HEK293 (cell line): Measurements from ENCODE around the gene AP1G2.
A peak's percentile ranks its signal among the peaks of the same experiment; 100 is the strongest.

Experiments used
- KLF17 ChIP-seq: fragments of 450-650 bp; formaldehyde crosslinking; IDR thresholded peaks from 2 replicates; pipeline ENCODE4 v1.5.1; 2016; ENCODE audit warnings: missing biosample characterization, missing genetic modification characterization
- KLF7 ChIP-seq: fragments of 450-650 bp; formaldehyde crosslinking; IDR thresholded peaks from 2 replicates; pipeline ENCODE4 v1.5.1; 2016; ENCODE audit warnings: missing biosample characterization, missing genetic modification characterization, borderline replicate concordance
- KLF8 ChIP-seq: fragments of 450-650 bp; formaldehyde crosslinking; IDR thresholded peaks from 2 replicates; pipeline ENCODE4 v1.5.1; 2016; ENCODE audit warnings: missing biosample characterization, missing genetic modification characterization
- SP2 ChIP-seq: fragments of 450-650 bp; formaldehyde crosslinking; IDR thresholded peaks from 2 replicates; pipeline ENCODE4 v1.5.1; 2016; ENCODE audit warnings: missing biosample characterization, missing genetic modification characterization
- TCF7L2 ChIP-seq: IDR thresholded peaks from 2 replicates; pipeline ENCODE4 v1.6.1; 2011; ENCODE audit warnings: low read depth, mild to moderate bottlenecking, inconsistent platforms, low read length, moderate library complexity, borderline replicate concordance
- WT1 ChIP-seq: fragments of 450-650 bp; formaldehyde crosslinking; IDR thresholded peaks from 2 replicates; pipeline ENCODE4 v1.5.1; 2016; ENCODE audit warnings: missing biosample characterization, missing genetic modification characterization
- ZBTB21 ChIP-seq: fragments of 450-650 bp; formaldehyde crosslinking; IDR thresholded peaks from 2 replicates; pipeline ENCODE4 v1.5.1; 2017; ENCODE audit warnings: missing biosample characterization, missing genetic modification characterization
- ZBTB48 ChIP-seq: fragments of 450-650 bp; formaldehyde crosslinking; IDR thresholded peaks from 2 replicates; pipeline ENCODE4 v1.5.1; 2016; ENCODE audit warnings: missing biosample characterization, missing genetic modification characterization
- ZBTB8A ChIP-seq: fragments of 450-650 bp; formaldehyde crosslinking; IDR thresholded peaks from 2 replicates; pipeline ENCODE4 v1.5.1; 2016; ENCODE audit warnings: missing biosample characterization, missing genetic modification characterization
- ZFHX2 ChIP-seq: fragments of 450-650 bp; formaldehyde crosslinking; conservative IDR thresholded peaks from 2 replicates; pipeline ENCODE4 v1.5.1; 2016; ENCODE audit warnings: missing biosample characterization, missing genetic modification characterization
- ZIC2 ChIP-seq: fragments of 450-650 bp; formaldehyde crosslinking; IDR thresholded peaks from 2 replicates; pipeline ENCODE4 v1.5.1; 2016; ENCODE audit warnings: missing biosample characterization, missing genetic modification characterization
- ZNF132 ChIP-seq: fragments of 450-650 bp; formaldehyde crosslinking; IDR thresholded peaks from 2 replicates; pipeline ENCODE4 v1.5.1; 2017; ENCODE audit warnings: missing biosample characterization, missing genetic modification characterization, borderline replicate concordance
- ZNF16 ChIP-seq: fragments of 450-650 bp; formaldehyde crosslinking; IDR thresholded peaks from 2 replicates; pipeline ENCODE4 v1.5.1; 2016; ENCODE audit warnings: low read depth, missing biosample characterization, missing genetic modification characterization
- ZNF175 ChIP-seq: fragments of 450-650 bp; formaldehyde crosslinking; IDR thresholded peaks from 2 replicates; pipeline ENCODE4 v1.5.1; 2016; ENCODE audit warnings: missing biosample characterization, missing genetic modification characterization
- ZNF18 ChIP-seq: fragments of 450-650 bp; formaldehyde crosslinking; IDR thresholded peaks from 2 replicates; pipeline ENCODE4 v1.5.1; 2016; ENCODE audit warnings: missing biosample characterization, missing genetic modification characterization
- ZNF2 ChIP-seq: fragments of 450-650 bp; formaldehyde crosslinking; IDR thresholded peaks from 2 replicates; pipeline ENCODE4 v1.5.1; 2016; ENCODE audit warnings: missing biosample characterization, missing genetic modification characterization
- ZNF211 ChIP-seq: fragments of 450-650 bp; formaldehyde crosslinking; IDR thresholded peaks from 2 replicates; pipeline ENCODE4 v1.5.1; 2016; ENCODE audit warnings: low read depth, missing biosample characterization, missing genetic modification characterization
- ZNF350 ChIP-seq: fragments of 450-650 bp; formaldehyde crosslinking; IDR thresholded peaks from 2 replicates; pipeline ENCODE4 v1.5.0; 2017; ENCODE audit warnings: missing biosample characterization, mild to moderate bottlenecking, missing genetic modification characterization
- ZNF366 ChIP-seq: fragments of 450-650 bp; formaldehyde crosslinking; conservative IDR thresholded peaks from 2 replicates; pipeline ENCODE4 v1.5.1; 2016; ENCODE audit warnings: missing biosample characterization, missing genetic modification characterization
- ZNF37A ChIP-seq: fragments of 450-650 bp; IDR thresholded peaks from 2 replicates; pipeline ENCODE4 v1.5.1; 2018; ENCODE audit warnings: missing biosample characterization, missing genetic modification characterization
- ZNF391 ChIP-seq: fragments of 450-650 bp; formaldehyde crosslinking; IDR thresholded peaks from 2 replicates; pipeline ENCODE4 v1.5.1; 2016; ENCODE audit warnings: low read depth, missing biosample characterization, missing genetic modification characterization, borderline replicate concordance
- ZNF518A ChIP-seq: fragments of 450-650 bp; formaldehyde crosslinking; conservative IDR thresholded peaks from 2 replicates; pipeline ENCODE4 v1.5.1; 2016; ENCODE audit warnings: low read depth, missing biosample characterization, missing genetic modification characterization
- ZNF549 ChIP-seq: fragments of 450-650 bp; IDR thresholded peaks from 2 replicates; pipeline ENCODE4 v1.5.1; 2018; ENCODE audit warnings: missing biosample characterization, missing genetic modification characterization, mild to moderate bottlenecking, inconsistent platforms, moderate library complexity
- ZNF596 ChIP-seq: fragments of 450-650 bp; IDR thresholded peaks from 2 replicates; pipeline ENCODE4 v1.5.0; 2018; ENCODE audit warnings: missing biosample characterization, mild to moderate bottlenecking, missing genetic modification characterization, moderate library complexity
- ZNF600 ChIP-seq: fragments of 450-650 bp; formaldehyde crosslinking; IDR thresholded peaks from 2 replicates; pipeline ENCODE4 v1.5.1; 2016; ENCODE audit warnings: missing biosample characterization, missing genetic modification characterization
- ZNF621 ChIP-seq: fragments of 450-650 bp; formaldehyde crosslinking; IDR thresholded peaks from 2 replicates; pipeline ENCODE4 v1.5.1; 2017; ENCODE audit warnings: missing biosample characterization, missing genetic modification characterization
- ZNF791 ChIP-seq: fragments of 450-650 bp; formaldehyde crosslinking; IDR thresholded peaks from 2 replicates; pipeline ENCODE4 v1.5.1; 2016; ENCODE audit warnings: missing biosample characterization, missing genetic modification characterization
- ZXDB ChIP-seq: fragments of 450-650 bp; formaldehyde crosslinking; IDR thresholded peaks from 2 replicates; pipeline ENCODE4 v1.5.1; 2016; ENCODE audit warnings: missing biosample characterization, missing genetic modification characterization
- TF ChIP-seq, protein P1 (sequence below): fragments of 450-650 bp; formaldehyde crosslinking; IDR thresholded peaks from 2 replicates; pipeline ENCODE4 v1.5.1; 2016; ENCODE audit warnings: missing biosample characterization, missing genetic modification characterization

Gene AP1G2

DNA sequence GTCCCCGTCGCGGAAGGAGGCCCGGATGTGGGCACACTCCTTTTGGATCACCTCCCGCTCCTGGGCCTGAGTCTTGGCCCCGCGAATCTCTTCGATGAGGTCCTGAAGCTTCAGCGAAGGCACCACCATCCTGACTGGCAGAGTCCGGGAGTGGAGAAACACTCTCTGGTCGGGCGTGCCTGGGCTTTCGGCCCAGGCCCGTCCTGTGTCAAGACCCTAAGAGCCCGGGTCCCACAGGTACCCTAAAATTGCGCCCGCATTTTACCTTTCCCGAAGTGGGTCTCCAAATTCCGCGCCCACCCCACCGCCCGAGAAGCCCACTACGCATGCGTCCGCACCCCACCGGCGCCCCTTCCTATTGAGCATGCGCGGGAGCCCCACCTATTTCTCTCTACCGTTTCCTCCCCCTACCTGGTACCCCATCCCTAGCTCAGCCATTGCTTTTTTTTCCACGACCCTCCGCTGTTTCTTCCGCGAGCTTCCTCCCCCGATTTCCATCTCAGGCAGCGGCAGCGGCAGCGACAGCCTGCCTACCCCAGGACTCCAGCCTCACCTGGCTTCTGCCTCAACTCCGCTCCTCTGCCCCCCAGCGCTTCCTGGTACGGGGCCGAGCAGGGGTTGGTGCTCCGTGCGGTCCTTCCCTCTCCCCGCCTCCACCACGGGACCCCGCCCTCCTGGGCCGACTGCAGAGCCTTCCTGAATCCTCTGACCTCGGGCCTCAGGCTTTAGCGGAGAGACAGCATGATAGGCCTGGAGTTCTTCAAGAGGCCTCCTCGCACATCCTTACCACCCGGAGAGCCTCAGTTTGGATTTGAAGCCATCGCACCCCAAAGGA lies at the start of gene AP1G2 (continued):
- TF ChIP-seq TCF7L2 (no peak), ZNF600 (tag by site-specific recombination) (peak; percentile 94), ZNF18 (tag by site-specific recombination) (no peak), ZNF211 (tag by site-specific recombination) (no peak), ZNF621 (tag by site-specific recombination) (no peak), ZNF2 (tag by site-specific recombination) (no peak; the same call in 1 of the 2 replicates), ZFHX2 (tag by site-specific recombination) (no peak), ZNF791 (tag by site-specific recombination) (no peak), ZNF16 (tag by site-specific recombination) (no peak), ZNF350 (tag by site-specific recombination) (no peak), ZNF37A (tag by site-specific recombination) (no peak), KLF8 (peak; percentile 96), KLF7 (peak; percentile 78), KLF17 (tag by site-specific recombination) (peak; percentile 81), ZNF132 (tag by site-specific recombination) (no peak), ZBTB21 (no peak), ZNF391 (tag by site-specific recombination) (no peak), SP2 (tag by site-specific recombination) (peak; percentile 89), ZXDB (tag by site-specific recombination) (peak; percentile 100), ZBTB48 (tag by site-specific recombination) (peak; percentile 83; the same call in 1 of the 2 replicates), ZIC2 (tag by site-specific recombination) (peak; percentile 97), ZNF175 (tag by site-specific recombination) (no peak), WT1 (tag by site-specific recombination) (no peak), ZNF596 (no peak), ZNF549 (no peak), ZBTB8A (tag by site-specific recombination) (peak; percentile 61; the same call in 1 of the 2 replicates), ZNF366 (tag by site-specific recombination) (peak; percentile 84), ZNF518A (0 out of 2 replicates have a peak, but pooled peaks have one; percentile 27)
- TF ChIP-seq, protein P1, sequence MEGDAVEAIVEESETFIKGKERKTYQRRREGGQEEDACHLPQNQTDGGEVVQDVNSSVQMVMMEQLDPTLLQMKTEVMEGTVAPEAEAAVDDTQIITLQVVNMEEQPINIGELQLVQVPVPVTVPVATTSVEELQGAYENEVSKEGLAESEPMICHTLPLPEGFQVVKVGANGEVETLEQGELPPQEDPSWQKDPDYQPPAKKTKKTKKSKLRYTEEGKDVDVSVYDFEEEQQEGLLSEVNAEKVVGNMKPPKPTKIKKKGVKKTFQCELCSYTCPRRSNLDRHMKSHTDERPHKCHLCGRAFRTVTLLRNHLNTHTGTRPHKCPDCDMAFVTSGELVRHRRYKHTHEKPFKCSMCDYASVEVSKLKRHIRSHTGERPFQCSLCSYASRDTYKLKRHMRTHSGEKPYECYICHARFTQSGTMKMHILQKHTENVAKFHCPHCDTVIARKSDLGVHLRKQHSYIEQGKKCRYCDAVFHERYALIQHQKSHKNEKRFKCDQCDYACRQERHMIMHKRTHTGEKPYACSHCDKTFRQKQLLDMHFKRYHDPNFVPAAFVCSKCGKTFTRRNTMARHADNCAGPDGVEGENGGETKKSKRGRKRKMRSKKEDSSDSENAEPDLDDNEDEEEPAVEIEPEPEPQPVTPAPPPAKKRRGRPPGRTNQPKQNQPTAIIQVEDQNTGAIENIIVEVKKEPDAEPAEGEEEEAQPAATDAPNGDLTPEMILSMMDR (tag by site-specific recombination) = peak; percentile 28; the same call in 1 of the 2 replicates
